K562 (cell line): ENCODE data around the gene UCN. TPM values are rescaled to one million over a fixed set of nuclear protein-coding genes. Genes with fewer than 3 reads are reported as not detected.
A peak's percentile ranks its signal among the peaks of the same experiment; 100 is the strongest.

Source experiments
- ARID2 ChIP-seq: fragments of 450-650 bp; IDR thresholded peaks from 2 replicates; pipeline ENCODE4 v1.6.1; 2017; ENCODE audit warnings: antibody characterized with exemption, mild to moderate bottlenecking
- CCNT2 ChIP-seq: IDR thresholded peaks from 2 replicates; pipeline ENCODE4 v1.6.1; 2011; ENCODE audit warnings: borderline replicate concordance, low read depth, mild to moderate bottlenecking, moderate library complexity, mixed read lengths, low read length; ENCODE audit not compliant: insufficient read length; ENCODE audit errors: extremely low read depth
- CREB1 ChIP-seq, 2 experiments: sonication (generic) in 1 of 2; formaldehyde crosslinking in 1 of 2; IDR thresholded peaks; 2 replicates each; pipeline versions ENCODE4 v1.6.1 to v1.8.0; 2012 to 2022; ENCODE audit warnings: inconsistent platforms in 1 of 2, mild to moderate bottlenecking in 1 of 2, missing genetic modification reagents in 1 of 2, moderate library complexity in 1 of 2
- CTCF ChIP-seq, 3 experiments: IDR thresholded peaks in 2 of 3; conservative IDR thresholded peaks in 1 of 3; 2 replicates each; pipeline ENCODE4 v1.5.1; 2011 to 2012; ENCODE audit warnings: low read length in 3 of 3, mild to moderate bottlenecking in 3 of 3, control low read depth in 2 of 3, improper control_type of control experiment in 1 of 3, inconsistent platforms in 1 of 3, low read depth in 1 of 3, mixed read lengths in 1 of 3, moderate library complexity in 1 of 3; ENCODE audit not compliant: insufficient read depth in 2 of 3
- DACH1 ChIP-seq: fragments of 450-650 bp; IDR thresholded peaks from 2 replicates; pipeline ENCODE4 v1.6.1; 2018; ENCODE audit not compliant: partially characterized antibody
- DDX20 ChIP-seq: fragments of 450-650 bp; IDR thresholded peaks from 2 replicates; pipeline ENCODE4 v1.6.1; 2016; ENCODE audit warnings: missing genetic modification characterization, low read depth, mild to moderate bottlenecking, missing compliant biosample characterization, moderate library complexity
- E2F8 ChIP-seq: fragments of 450-650 bp; IDR thresholded peaks from 2 replicates; pipeline ENCODE4 v1.7.1; 2018; ENCODE audit warnings: mild to moderate bottlenecking, low read depth; ENCODE audit not compliant: partially characterized antibody
- ERF ChIP-seq: fragments of 450-650 bp; formaldehyde crosslinking; IDR thresholded peaks from 2 replicates; pipeline ENCODE4 v1.4.0; 2020; ENCODE audit warnings: mild to moderate bottlenecking, mixed read lengths
- GTF2E2 ChIP-seq: fragments of 200-800 bp; sonication (Bioruptor generic); IDR thresholded peaks from 2 replicates; pipeline ENCODE4 v1.6.1; 2016; ENCODE audit warnings: missing genetic modification characterization, missing compliant biosample characterization
- NONO ChIP-seq, 2 experiments: fragments of 200-400 bp in 1 of 2; fragments of 450-650 bp in 1 of 2; formaldehyde crosslinking in 1 of 2; IDR thresholded peaks; 2 replicates each; pipeline ENCODE4 v1.6.1; 2017; ENCODE audit warnings: low read depth in 2 of 2, mild to moderate bottlenecking in 2 of 2, moderate library complexity in 2 of 2, low read length in 1 of 2
- RCOR1 ChIP-seq, 2 experiments: IDR thresholded peaks; 2 replicates each; pipeline ENCODE4 v1.6.1; 2012; ENCODE audit warnings: low read depth in 2 of 2, low read length in 2 of 2, borderline replicate concordance in 1 of 2, improper control_type of control experiment in 1 of 2
- ZEB2 ChIP-seq: fragments of 450-650 bp; IDR thresholded peaks from 2 replicates; pipeline ENCODE4 v1.6.1; 2016
- ZNF133 ChIP-seq: fragments of 250-450 bp; sonication (Bioruptor Pico); IDR thresholded peaks from 2 replicates; pipeline ENCODE4 v1.4.0; 2020; ENCODE audit warnings: mild to moderate bottlenecking
- ZNF146 ChIP-seq: IDR thresholded peaks from one replicate; pipeline ENCODE4 v1.6.1; 2018; ENCODE audit warnings: missing compliant biosample characterization; ENCODE audit not compliant: unreplicated experiment
- ZNF445 ChIP-seq: fragments of 250-450 bp; sonication (Bioruptor Pico); IDR thresholded peaks from 2 replicates; pipeline ENCODE4 v1.4.0; 2020; ENCODE audit warnings: low read depth, mild to moderate bottlenecking, moderate library complexity
- ZNF707 ChIP-seq: fragments of 250-450 bp; sonication (Bioruptor Pico); conservative IDR thresholded peaks from 2 replicates; pipeline ENCODE4 v1.8.0; 2022; ENCODE audit warnings: inconsistent platforms, mild to moderate bottlenecking, moderate library complexity
- polyA plus RNA-seq, 8 experiments: library from polyadenylated mRNA; depleted of rRNA in 4 of 8; stranded (reverse) in 5 of 8; unstranded in 3 of 8; fragments of >200 nt; fragmentation: Nextera tagmentation in 2 of 8; fragmentation: Illumina TruSeq in 1 of 8; extraction: Ambion mirVana in 2 of 8; extraction: Trizol in 1 of 8; gene quantifications; 2 replicates each; pipeline versions ENCODE4 v1.2.1 to v1.2.3, GENCODE V29; 2011 to 2014; ENCODE audit warnings: inconsistent platforms in 1 of 8, missing spikeins in 1 of 8
- total RNA-seq, 7 experiments: library from RNA; depleted of rRNA in 6 of 7; stranded (reverse); fragments of >200 nt in 6 of 7; fragmentation: Illumina TruSeq in 2 of 7; extraction: Trizol in 2 of 7; gene quantifications; 2 replicates each; pipeline versions ENCODE4 v1.2.1 to v1.2.3, GENCODE V29; 2011 to 2021; ENCODE audit warnings: low replicate concordance in 1 of 7

UCN gene
- total and polyA plus RNA-seq, 9 of the 15 experiments (the other 6 are each of a cell fraction or from before 2014, with no cell fraction given): 0.10 to 2.7 (median 0.43) TPM

GRCh38 chr2:27356382-27357181 is 48.3 kb upstream of the UCN start, which contains the start of gene GTF3C2 (continued):
- peak; percentile 85 for TF ChIP-seq E2F8
- TF ChIP-seq NONO (IDR thresholded peaks at IDR 0.05; ENCODE audit: low read depth in 2 of 2, low read length in 1 of 2): peak in 1 of 2 experiments; percentile 95; a peak in 1 of 4 replicates
- TF ChIP-seq RCOR1 (IDR thresholded peaks at IDR 0.05; ENCODE audit: borderline replicate concordance in 1 of 2, low read depth in 2 of 2, low read length in 2 of 2): no peak
- TF ChIP-seq DACH1: no peak
- TF ChIP-seq ARID2: no peak
- no peak for TF ChIP-seq ERF (CRISPR knock-in tag)
- no peak for TF ChIP-seq ZNF146 (CRISPR knock-in tag)
- no peak for TF ChIP-seq DDX20 (tag)
- no peak for TF ChIP-seq CTCF (IDR thresholded peaks at IDR 0.05 in 2 of 3, conservative IDR thresholded peaks at IDR 0.05 in 1 of 3; ENCODE audit: insufficient read depth in 2 of 3, low read depth in 1 of 3, low read length in 3 of 3)
- peak; percentile 95; the same call in 1 of the 2 replicates for TF ChIP-seq GTF2E2 (tag)
- TF ChIP-seq ZNF445 (CRISPR knock-in tag): no peak
- TF ChIP-seq CCNT2: no peak
- peak; percentile 97 for TF ChIP-seq CREB1 (IDR thresholded peaks at IDR 0.05)
- peak; percentile 97 for TF ChIP-seq CREB1 (CRISPR knock-in tag; IDR thresholded peaks at IDR 0.05)
- no peak for TF ChIP-seq ZNF707 (CRISPR knock-in tag)
- no peak for TF ChIP-seq ZNF133 (CRISPR knock-in tag)
- peak; percentile 56; the same call in 1 of the 2 replicates for TF ChIP-seq ZEB2
